ENCODE data around the gene STK32B.

STK32B gene

DNA sequence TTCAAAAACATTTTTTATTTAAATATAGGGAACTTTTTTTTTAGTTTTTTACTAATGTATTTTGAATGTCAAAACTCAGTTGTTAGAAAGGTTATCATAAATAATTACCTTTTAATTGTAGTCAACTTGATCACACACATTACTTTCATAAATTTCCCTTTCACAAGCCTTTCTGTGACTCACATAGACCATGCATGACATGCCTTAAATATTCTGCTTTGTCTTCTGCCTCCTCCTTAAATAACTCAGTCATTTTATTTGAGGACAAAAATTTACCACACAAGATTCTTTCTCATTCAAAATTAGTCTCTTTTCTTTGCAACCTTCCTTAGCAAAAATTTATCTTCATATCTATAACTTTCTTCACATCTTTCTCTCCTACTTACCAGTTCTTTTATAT, 437.1 kb downstream of the STK32B start:
- no peak for DNase-seq

DNA sequence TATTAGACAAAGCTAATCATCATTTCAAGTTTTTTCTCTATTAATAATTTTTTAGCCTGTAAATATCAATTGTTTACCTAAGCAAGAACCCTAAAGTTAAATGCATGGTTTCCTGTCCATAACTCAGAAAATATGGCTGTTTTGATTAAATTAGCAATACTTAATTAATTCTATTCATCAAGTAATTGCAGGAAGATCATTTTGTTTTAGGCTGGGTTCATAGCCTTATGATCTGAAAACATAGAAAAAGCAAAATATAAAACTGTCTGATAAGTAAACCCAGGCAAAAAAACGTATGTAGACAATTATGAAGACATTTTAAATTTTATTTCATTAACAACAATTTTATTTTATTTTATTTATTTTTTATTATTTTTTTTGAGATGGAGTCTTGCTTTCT, 438.0 kb downstream of the STK32B start:
- DNase-seq: no peak

DNA sequence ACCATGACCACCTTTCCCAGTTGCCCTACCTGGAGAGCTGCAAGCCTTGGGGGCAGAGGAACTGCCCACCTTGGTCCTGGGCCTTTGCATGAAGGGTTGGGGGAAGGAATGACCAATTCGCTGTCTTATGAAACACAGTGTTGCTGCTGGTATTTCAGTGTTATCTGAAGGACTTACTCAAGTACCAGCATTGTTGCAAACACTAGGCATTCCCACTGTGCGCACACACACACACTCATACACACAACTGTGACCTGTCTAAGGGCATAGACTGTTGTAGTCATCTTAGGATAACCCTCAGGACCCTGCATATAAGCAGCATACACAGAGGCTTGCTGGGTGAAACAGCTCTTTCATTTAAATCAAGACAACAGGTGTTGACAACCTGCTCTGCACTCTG, 446.2 kb downstream of the STK32B start:
- DNase-seq: no peak

DNA sequence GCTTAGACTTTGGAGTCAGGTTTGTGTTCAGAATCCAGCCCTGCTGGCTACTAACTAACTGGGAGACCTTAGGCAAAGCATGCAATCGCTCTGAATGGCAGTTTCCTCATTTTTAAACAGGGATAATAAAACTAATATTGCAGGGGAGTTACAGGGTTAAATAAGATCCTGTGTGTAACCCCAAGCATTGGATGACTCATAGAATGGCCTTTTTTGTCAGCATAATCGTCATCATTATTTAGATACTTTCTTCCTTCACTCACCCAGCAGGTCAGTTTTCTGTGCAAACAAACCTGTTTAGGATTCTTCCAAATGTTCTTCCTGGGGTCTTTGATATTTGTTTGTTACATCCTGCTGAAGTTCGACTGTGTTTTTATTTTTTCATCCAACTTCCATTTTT, 448.9 kb downstream of the STK32B start:
- DNase-seq: peak; percentile 8

DNA sequence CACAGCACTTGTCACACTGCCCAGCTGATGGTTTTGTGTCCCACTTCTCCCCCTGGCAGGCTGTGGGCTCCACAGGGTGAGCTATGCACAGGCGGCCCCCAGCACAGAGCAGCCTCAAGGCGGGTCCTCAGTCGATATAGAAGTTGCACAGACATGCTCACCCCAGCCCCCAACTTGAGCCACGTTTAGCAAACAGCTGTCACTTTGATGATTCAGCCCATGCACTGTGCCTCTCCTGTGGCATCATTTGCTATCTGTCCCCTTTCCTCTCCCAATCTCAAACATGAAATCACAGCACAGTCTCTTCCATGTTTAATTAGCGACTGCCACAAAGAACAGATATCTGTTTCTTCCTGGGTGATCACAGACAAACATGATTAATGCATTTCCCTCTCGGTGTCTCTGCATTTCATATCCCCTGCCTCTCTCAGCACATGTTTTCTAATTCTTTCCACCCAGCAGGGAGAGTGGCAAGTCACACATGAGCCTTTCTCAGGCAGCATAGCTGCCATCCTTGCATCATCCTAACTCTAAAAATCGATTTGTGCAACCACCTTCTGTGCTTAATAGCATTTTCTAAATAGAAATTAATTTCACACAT, 452.2 kb downstream of the STK32B start:
- no peak for DNase-seq

DNA sequence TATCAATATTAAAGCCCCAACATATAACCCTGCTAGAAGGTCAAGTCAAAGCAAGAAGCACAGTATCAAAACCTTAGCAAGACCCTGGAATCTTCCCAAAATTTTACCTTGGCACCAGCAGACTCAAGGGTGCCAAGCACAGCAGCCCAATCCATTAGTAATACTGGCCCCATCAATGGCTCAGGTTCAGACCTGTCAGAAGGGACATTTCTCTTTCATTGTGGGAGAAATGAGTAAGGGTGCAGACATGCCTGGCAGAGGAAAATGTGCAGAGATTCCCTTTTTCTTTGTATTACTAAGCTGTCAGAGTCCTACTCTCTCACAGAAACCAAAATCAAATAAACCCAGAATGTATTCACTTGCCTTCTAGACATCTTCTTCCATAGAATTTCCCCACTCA, 453.2 kb downstream of the STK32B start:
- DNase-seq: peak; percentile 1

DNA sequence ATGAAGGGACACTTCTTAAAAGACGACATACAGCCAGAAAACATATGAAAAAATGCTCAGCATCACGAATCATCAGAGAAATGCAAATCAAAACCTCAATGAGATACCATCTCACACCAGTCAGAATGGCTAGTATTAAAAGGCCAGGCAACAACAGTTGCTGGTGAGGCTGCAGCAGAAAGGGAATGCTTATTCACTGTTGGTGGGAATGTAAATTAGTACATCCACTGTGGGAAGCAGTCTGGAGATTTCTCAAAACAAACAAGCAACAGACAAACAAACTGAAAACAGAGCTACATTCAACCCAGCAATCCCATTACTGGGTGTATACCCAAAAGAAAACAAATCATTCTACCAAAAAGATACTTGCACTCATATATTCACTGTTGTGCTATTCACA, 459.2 kb downstream of the STK32B start:
- DNase-seq: no peak

DNA sequence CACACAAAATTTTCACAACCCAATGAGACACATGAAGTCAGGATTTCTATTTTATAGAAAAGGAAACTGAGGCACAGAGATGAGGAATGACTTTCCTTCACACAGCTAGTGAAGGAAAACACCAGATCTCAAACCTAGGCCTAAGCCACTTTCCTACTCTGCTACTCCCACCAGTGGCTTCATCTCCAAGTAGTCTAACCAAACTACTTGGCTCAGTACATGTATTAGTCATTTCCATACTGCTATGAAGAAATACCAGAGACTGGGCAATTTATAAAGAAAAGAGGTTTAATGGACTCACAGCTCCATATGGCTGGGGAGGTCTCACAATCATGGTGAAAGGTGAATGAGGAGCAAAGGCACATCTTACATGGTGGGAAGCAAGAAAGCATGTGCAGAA, 460.5 kb downstream of the STK32B start:
- peak; percentile 16 for DNase-seq

DNA sequence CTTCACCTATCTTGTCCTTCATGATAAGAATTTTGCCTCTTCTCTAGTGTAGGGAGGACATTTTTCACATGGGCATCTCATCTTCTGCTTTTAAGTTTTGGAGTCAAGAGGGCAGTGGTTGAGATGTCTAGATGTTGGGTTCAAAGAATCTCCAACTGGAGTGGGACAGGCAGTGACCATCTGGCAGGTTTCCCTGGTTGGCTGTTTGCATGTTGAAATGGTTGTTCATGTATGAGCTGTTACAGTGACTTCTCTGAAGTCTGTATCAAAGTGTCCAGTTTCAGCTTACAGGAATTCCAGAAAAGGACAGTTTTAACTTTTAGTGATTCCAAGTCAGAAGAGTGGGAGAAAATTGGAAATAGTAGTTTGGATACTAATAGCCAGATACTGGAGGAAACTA, 464.4 kb downstream of the STK32B start:
- no peak for DNase-seq

DNA sequence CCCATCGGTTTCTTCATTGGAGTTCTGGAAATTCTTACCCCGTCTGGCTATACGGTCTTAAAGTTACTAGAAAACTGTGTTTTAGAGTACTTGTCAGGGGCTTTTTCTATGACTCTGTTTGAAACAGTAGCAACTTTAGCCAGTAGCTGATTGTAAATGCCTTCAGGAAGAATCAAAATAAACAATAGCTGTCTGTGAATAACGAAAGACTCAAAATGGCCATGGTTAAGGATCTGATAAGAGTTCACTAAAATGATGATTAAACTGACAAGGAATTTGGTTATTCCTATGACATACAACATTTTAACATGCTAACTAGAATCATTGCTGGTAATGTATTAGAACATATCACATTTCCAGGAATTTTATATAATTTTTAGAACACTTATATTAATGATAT, 466.1 kb downstream of the STK32B start:
- DNase-seq: no peak

DNA sequence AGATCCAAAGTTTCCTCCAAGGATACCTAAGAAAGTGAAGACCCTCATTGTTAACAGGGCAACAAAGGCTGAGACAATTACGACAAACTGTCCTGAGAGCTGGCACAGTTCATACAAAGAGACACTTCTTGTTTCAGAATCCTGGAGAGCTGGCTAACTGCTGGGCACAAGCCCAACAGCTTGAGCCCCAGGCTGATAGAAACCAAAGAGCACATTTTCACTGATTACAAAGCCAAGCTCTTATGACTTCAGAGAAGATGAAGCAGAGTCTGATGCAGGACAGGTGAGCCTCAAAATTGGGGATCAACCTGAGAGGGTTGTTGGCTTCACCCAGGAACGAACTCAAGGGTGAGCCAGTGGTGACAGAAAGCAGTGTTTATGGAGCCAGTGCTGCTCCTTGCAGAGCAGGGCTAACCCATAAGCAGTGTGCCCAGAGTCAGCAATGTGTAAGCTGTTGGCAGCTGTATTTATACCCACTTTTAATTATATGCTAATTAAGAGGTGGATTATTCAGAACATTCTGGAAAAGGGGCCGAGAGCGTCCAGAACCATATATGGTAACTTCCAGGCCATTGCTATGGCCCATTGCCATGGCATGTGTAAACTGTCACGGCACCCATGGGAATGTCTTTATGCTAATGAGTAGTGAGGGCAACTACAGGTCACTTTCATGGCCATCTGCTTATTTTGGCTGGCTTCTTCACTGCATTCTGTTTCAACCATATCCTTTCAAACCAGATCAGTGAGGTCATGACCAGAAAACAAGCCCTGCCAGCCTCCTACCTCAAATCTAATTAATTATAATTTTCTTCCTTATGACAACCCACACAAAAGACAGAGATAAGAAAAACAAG, 473.4 kb downstream of the STK32B start:
- peak; percentile 4 for DNase-seq

DNA sequence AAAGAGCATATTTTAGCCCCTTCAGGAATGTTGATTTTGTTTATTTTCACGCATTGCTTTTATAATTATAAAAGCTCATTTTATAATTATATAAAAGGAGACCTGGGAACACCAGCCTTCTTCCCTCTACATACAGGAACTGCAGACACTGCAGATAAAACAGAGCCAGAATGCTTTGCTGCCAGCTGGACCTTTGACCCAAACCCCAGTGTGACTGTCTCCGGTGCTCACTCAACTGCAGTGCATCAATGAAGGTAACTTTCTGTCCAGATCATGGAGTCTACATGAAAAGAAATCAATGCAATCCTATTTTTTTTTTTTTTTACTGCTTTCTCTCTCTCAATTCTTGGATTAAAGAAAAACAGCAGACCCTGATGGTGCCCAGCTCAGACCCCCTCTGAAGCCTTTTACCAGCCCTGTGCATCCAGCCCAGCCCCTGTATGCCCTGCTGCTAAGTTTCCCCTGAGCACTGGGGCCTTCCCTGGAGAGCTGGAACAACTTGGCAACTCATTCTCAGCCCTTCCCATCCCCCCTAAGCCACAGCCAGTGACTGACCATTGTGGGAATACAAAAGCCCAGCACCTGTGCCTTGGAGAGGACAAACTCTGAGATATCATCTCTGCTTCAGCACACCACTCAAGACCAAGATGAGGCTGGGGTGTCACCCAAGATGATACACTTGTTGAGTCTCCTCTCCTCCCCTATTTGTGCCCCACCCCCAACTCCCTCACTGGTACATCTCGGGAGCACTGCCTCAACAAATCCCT, 475.0 kb downstream of the STK32B start:
- no peak for DNase-seq

DNA sequence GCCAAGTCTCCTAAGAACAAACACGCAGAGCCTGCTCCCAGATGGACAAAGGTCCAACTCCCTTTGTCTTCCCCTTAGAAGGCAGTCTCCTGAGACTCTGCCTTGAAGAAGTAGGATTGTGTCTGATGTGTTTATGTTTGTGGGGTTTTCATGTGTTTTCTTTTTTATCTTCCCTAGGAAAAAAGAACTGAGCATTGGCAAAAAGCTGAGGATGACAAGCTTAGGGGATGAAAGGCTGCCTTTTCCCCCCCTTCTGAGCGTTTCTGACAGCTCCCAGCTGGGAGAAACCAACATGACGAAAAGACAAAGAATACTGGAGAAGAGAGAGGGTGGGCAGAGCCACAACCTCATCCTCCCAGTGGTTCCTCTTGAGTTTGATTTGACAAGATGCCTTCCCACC, 475.9 kb downstream of the STK32B start:
- no peak for DNase-seq

DNA sequence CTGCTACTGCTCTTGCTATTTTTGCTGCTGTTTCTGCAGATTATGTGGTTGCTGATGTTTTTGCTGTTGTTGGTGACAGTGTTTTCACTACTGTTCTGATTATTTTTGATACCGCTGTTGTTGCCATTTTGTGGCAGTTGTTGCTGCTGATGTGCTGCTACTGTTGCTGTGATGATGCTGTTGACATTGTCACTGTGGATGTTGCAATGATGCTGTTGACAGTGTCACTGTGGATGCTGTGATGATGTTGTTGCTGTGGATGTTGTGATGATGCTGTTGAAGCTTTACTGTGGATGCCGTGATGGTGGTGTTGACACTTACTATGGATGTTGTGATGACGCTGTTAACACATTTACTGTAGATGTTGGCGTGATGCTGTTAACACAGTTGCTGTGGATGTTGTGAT, 476.8 kb downstream of the STK32B start:
- no peak for DNase-seq

DNA sequence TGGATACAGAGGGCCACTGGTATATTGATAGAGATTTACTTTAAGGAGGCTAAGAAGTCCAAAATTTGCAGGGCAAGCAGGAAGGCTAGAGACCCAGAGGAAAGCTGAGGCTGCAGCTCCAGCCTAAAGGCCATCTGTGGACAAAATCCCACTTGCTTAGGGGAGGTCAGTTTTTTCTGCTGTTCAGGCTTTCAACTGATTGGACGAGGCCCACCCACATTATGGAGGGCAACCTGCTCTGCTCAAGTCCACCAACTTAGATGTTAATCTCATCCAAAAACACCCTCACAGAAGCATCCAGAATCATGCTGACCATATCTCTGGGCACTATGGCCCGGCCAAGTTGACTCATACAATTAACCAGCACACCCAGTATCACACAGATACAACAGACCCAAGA, 480.8 kb downstream of the STK32B start:
- no peak for DNase-seq

DNA sequence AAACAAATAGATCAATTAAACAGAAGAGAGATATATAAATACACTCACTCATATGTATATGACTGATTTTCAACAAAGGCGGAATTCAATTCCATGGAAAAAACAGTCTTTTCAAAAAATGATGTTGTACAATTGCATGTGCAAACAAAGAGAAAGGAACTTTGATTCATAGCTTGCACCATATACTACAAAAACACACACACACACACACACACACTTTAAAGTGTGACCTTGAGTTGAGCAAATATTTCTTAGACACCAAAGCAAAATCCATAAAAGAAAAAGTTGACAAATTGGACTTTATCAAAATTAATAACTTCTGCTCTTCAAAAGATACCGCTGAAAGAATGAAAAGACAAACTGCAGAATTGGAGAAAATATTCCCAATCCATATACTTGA, 488.3 kb downstream of the STK32B start:
- no peak for DNase-seq

DNA sequence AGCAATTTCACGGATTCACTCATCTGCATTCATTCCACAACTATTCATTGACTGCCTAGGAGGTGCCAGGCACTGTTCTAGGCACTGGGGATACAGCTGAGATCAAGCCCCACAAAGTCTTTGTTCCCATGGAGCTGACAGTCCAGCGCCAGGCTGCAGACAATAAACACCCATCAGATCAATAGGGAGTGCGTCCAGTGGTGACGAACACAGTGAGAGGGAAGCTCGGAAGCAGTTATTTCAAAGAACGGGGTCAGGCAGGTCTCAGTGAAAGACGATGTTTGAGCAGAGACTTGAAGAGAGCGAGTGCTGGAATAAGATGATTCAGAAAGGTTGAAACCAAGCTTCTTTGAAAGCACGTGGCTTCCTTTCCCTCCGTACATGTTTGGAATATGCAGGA, 489.9 kb downstream of the STK32B start:
- no peak for DNase-seq

DNA sequence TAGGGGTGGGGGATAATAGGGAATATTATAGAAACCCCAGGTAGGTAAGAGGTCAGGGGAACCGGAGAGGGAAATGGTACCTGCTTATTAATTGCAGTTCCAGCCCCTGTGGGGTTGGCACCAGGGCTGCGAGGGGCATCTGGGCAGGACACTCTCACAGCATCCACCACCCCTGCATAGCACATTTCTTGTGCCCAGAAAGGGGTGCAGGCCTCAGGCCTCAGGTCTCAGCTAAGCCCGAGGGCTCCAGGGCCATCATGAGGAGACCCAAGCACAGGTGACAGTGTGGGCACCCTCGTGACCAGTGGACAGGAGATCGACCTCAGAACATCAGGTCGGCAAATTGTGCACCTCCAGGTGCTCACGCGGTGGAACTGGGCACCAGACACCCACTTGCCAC, 492.4 kb downstream of the STK32B start:
- no peak for DNase-seq

DNA sequence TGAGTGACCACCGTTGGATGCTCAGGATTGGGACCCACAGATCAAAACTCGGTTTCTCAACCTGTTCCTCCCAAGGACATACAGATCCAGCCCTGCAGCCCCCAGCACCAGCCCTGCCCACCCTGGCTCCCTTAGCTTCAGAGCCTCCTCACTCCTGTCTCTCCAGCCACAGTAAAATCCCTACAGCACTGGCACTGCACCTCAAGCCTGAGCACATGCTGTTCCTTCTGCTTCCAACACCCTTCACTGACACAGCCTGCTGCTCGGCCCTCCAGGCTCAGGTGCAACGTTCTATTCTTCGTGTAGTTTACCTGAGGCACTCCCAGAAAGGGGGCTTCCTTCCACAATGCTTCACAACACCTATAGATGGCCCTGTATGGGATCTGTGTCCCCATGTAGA, 493.5 kb downstream of the STK32B start:
- no peak for DNase-seq

DNA sequence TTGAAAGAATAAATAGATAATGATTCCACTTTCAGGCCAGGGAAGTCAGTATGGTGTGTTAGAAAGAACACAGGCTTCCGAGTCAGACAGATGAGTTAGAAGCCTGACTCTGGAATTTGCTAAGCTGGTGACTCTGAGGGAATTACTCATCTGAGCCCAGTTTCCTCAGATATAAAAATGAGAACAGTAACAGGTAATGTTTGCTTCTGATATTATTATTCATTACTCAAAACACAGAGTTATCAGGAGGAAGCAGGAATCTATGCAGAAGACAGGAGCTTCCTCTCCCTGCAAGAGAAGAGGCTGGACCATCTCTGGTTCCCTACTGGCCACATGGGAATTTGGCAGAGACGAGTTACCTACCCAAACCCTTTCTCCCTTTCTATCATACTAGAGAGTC, 494.0 kb downstream of the STK32B start:
- DNase-seq: no peak

DNA sequence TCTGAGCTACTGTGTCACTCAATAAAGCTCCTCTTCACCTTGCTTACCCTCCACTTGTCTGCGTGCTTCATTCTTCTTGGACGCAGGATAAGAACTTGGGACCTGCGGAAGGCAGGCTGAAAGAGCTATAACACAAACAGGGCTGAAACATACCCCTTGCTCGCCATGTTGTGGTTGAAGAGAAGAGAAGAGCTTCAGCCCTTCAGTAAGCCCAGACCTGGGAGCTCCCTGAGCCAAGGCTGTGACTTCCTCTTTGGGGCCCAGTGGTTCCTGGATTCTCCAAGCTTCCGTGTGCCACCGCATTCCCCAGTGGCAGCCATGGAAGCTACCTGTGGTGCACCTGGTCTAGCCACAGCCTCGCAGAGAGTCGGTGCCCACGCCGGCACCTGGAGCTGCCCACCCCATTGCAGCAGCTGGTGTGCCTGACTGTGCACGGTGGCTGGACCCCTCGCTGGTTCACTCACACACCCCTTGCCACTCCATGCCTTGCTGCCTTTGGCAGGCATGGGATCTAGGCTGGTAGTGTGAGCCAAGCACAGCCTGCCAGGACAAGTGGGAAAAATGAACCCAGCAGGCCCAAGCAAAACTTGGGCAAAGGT, 496.5 kb downstream of the STK32B start:
- DNase-seq: no peak

Data from fibroblast of upper back skin (primary cell).